Body of pancreas (tissue), 4 donors: ENCODE results near the gene ECEL1. TPM values are rescaled to one million over a fixed set of nuclear protein-coding genes. Genes with fewer than 3 reads are reported as not detected.

Source experiments
- ATAC-seq: fragments of 150-250 bp; one replicate; pipeline ENCODE4 v1.9.1; 2016
- DNase-seq, 4 donors: peaks; one replicate each; pipeline ENCODE4 v3.0.0-alpha.2; 2019
- H3K27ac ChIP-seq, 4 donors: fragments of 200-600 bp; sonication (generic); 1 replicate in 3 of 4; 2 replicates in 1 of 4; pipeline versions ENCODE4 v1.5.1 to v1.6.1; 2016 to 2019; ENCODE audit warnings: mild to moderate bottlenecking in 1 of 4, mixed read lengths in 1 of 4, moderate library complexity in 1 of 4
- H3K27me3 ChIP-seq, 2 donors: fragments of 200-600 bp; sonication (generic); one replicate each; pipeline ENCODE4 v1.6.0; 2016; ENCODE audit warnings: mild to moderate bottlenecking in 1 of 2
- H3K36me3 ChIP-seq, 2 donors: fragments of 200-600 bp; sonication (generic); replicated peaks in 1 of 2; 2 replicates each; pipeline ENCODE4 v1.5.1; 2016; ENCODE audit warnings: low read depth in 2 of 2; ENCODE audit not compliant: insufficient read depth in 1 of 2
- H3K4me1 ChIP-seq: fragments of 200-600 bp; sonication (generic); one replicate; pipeline ENCODE4 v1.6.0; 2016
- H3K4me3 ChIP-seq, 2 donors: fragments of 200-600 bp; sonication (generic); 1 replicate in 1 of 2; 2 replicates in 1 of 2; pipeline ENCODE4 v1.5.1; 2016 to 2019
- H3K9me3 ChIP-seq, 3 donors: fragments of 200-600 bp; sonication (generic); 1 replicate in 2 of 3; 2 replicates in 1 of 3; pipeline ENCODE4 v1.5.1; 2016
- POLR2A ChIP-seq, 3 donors: fragments of 450-650 bp; IDR thresholded peaks; one replicate each; pipeline ENCODE4 v1.6.1; 2016; ENCODE audit warnings: antibody characterized with exemption in 3 of 3, mild to moderate bottlenecking in 2 of 3
- WGBS, 2 donors: methylation state at CpG; one replicate each; pipeline ENCODE4 v1.1.5; 2017; 5-methylcytosine and 5-hydroxymethylcytosine counted together
- intact Hi-C: fragments of 100-400 bp; cut with DNase I; formaldehyde crosslinking; loops from one replicate; pipeline ENCODE4 v1.15.1; 2023
- total RNA-seq, 2 donors: library from RNA; depleted of rRNA; stranded (reverse); fragments of >200 nt; gene quantifications; one replicate each; pipeline ENCODE4 v1.1.0, GENCODE V29; 2016
- TF ChIP-seq, protein P1 (sequence below), 7 experiments: fragments of 450-650 bp in 4 of 7; fragments of 200-600 bp in 3 of 7; sonication (generic) in 3 of 7; IDR thresholded peaks; one replicate each; pipeline ENCODE4 v1.5.1; 2016 to 2019; ENCODE audit warnings: antibody characterized with exemption in 7 of 7

Gene ECEL1
- total RNA-seq, 2 donors from 2014 or later, result 0.26 TPM; not detected in 1

DNA sequence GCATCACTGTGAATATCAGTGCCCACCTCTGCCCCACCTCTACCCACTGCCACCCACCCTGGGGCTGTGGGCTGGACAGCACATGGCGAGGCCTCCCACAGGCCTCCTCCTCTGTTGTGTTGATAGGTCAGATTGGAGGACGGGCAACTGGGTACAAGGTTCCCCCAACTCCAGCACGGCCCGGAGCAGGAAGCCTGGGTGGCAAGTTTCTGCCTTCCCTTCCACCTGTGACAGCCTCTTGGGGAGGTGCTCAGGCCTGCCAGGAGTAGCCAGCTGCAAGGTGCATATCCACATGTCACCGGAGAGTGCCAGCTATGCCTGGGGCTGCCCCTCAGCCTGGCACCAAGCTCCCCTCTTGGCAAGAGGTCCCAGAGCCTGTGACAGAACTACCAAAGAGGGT is 6.9 kb upstream of the ECEL1 start:
- no peaks in the 10 kb centered on the region for H3K27me3 ChIP-seq
- H3K9me3 ChIP-seq, result no peaks in the 10 kb centered on the region
- no peak overlapping the region for H3K27ac ChIP-seq
- no peaks in the 10 kb centered on the region for H3K36me3 ChIP-seq
- 77 to 83% methylated on average over 2 of the region's 5 CpGs for WGBS, 2 donors
- no peak for TF ChIP-seq POLR2A (IDR thresholded peaks at IDR 0.05)
- TF ChIP-seq, protein P1, sequence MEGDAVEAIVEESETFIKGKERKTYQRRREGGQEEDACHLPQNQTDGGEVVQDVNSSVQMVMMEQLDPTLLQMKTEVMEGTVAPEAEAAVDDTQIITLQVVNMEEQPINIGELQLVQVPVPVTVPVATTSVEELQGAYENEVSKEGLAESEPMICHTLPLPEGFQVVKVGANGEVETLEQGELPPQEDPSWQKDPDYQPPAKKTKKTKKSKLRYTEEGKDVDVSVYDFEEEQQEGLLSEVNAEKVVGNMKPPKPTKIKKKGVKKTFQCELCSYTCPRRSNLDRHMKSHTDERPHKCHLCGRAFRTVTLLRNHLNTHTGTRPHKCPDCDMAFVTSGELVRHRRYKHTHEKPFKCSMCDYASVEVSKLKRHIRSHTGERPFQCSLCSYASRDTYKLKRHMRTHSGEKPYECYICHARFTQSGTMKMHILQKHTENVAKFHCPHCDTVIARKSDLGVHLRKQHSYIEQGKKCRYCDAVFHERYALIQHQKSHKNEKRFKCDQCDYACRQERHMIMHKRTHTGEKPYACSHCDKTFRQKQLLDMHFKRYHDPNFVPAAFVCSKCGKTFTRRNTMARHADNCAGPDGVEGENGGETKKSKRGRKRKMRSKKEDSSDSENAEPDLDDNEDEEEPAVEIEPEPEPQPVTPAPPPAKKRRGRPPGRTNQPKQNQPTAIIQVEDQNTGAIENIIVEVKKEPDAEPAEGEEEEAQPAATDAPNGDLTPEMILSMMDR (IDR thresholded peaks at IDR 0.05), result no peak
- intact Hi-C loops, result no loop called here
- no peak for ATAC-seq
- H3K4me1 ChIP-seq, result no peaks in the 10 kb centered on the region
- DNase-seq, result no peak
- H3K4me3 ChIP-seq, result no peak overlapping the region

DNA sequence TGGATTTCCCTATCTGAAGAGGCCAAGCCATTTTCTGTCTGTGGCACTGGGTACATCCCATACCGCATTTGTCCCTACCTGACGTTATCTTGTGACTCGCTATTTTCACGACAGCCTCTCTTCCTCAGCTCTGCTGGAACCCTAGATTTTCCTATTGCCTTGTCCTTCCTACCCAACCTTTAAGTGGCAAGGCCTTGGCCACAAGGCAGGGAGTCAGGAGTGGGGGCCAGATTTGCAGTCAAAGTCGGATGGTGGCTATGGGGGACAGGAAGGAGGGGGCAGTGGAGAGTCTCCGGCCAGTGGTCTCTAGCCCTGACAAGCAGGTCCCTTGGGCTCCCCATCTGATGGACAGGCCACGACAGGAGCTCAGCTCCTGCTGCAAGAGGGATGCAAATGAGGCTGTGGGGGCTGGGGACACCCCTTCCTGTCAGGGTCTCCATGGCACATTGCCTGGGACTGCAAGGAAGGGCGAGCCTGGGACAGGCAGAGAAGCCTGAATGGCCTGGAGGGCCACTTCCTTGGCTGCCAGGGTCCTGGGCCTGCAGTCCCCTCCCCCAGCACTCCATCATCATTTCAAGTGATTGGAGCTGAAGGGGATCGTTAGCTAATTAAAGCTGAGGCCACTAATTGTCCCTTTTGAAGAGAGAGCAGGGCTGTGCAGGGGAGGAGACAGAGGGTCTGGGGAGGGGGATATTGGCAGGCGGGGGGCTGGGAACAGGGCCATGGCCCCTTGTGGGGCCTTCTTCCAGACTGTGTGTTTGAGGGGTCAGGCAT is 6.3 kb upstream of the ECEL1 start:
- H3K9me3 ChIP-seq, result no peaks in the 10 kb centered on the region
- ATAC-seq, result no peak

DNA sequence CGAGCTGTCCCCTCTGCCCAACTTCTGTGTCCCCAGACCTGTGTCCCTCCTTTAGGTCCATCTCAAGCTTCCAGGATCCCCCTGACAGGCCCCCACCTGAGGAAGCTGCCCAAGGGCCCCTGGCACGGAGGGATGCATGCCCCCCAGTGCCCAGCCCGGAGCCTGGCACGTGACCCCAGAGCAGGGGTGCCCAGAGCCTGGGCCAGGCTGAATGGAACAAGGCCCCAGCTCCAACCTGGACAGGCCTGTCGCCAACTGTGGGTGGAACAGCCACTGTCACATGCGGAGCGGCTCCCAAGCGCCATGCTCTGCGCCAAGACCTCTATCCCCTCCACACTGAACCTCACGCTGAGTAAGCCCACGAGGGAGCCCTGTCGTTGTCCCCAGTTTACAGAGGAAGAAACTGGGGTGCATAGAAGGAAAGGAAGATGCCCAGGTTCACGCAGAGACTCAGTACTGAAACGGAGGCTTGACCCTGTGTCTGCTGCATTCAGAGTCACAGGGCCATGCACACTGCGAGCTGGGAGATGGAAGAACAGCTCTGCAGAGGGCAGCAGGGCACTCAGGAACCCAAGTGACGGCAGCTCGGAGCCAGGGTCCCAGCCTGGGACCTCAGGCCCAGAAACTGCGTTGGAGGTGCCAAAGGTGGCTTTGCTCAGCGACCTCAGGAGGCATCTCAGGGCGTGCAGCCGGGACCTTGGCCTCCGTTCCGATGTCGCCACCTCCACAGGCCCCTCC is 5.5 kb upstream of the ECEL1 start:
- Histone ChIP-seq H3K27me3 (no peaks in the 10 kb centered on the region), H3K9me3 (no peaks in the 10 kb centered on the region), H3K4me3 (no peak overlapping the region), H3K36me3 (no peaks in the 10 kb centered on the region), H3K4me1 (no peaks in the 10 kb centered on the region), H3K27ac (no peak overlapping the region)
- DNase-seq (no peak), ATAC-seq (no peak)
- TF ChIP-seq, protein P1 (IDR thresholded peaks at IDR 0.05), result no peak
- no peak for TF ChIP-seq POLR2A (IDR thresholded peaks at IDR 0.05)
- intact Hi-C loops, result no loop called here
- WGBS, 2 donors, result 74 to 87% methylated on average over 16 to 24 of the region's 24 CpGs

More for the DNA sequence above, 6.3 kb upstream of the ECEL1 start:
- TF ChIP-seq POLR2A (IDR thresholded peaks at IDR 0.05), result no peak
- TF ChIP-seq, protein P1 (IDR thresholded peaks at IDR 0.05), result no peak
- no peak overlapping the region for H3K4me3 ChIP-seq
- no peak for DNase-seq
- H3K27ac ChIP-seq, result no peak overlapping the region
- WGBS, 2 donors, result 76 to 80% methylated on average over 10 of the region's 10 CpGs
- no peaks in the 10 kb centered on the region for H3K36me3 ChIP-seq
- H3K27me3 ChIP-seq, result no peaks in the 10 kb centered on the region
- intact Hi-C loops, result no loop called here
- H3K4me1 ChIP-seq, result no peaks in the 10 kb centered on the region

DNA sequence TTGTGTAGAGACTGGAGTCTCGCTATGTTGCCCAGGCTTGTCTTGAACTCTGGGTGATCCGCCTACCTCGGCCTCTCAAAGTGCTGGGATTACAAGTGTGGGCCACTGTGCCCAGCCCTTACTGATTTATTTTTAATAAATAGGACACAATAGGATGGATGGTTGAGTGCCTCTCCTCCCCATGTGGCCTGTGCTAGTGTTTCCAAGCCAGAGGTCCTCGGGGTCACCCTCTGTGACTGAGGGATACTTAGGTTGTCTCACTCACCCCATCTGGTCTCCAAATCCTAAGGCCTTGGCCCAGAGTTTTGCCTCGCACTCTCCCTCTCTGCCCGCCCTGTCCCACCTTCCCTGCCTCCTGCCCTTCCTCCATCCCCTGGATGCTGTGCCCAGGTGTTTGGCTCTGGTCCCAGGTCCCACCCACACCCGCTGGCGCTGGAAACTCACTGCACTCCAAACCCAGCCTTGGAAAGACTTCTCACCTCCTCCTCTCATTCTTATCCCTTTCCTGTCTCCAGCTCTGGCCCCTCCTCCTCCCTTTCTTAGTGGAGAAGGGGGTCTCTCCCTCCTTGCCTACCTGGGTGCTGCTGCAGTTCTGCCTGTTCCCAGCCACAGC is 4.7 kb upstream of the ECEL1 start:
- intact Hi-C loops, result no loop called here

More for the DNA sequence above, 4.7 kb upstream of the ECEL1 start:
- H3K36me3 ChIP-seq, result no peaks in the 10 kb centered on the region
- no peaks in the 10 kb centered on the region for H3K9me3 ChIP-seq
- no peaks in the 10 kb centered on the region for H3K27me3 ChIP-seq
- H3K4me3 ChIP-seq, result no peak overlapping the region
- WGBS, 2 donors, result 68 to 77% methylated on average over 8 of the region's 8 CpGs
- H3K4me1 ChIP-seq, result peaks cover 2% of the 10 kb centered on the region
- H3K27ac ChIP-seq, result no peak overlapping the region
- TF ChIP-seq POLR2A (IDR thresholded peaks at IDR 0.05), result no peak
- TF ChIP-seq, protein P1 (IDR thresholded peaks at IDR 0.05), result no peak
- ATAC-seq, result no peak
- no peak for DNase-seq
